Left lung (tissue), 10 donors: ENCODE data around the gene TEKTIP1. TPM values are rescaled to one million over a fixed set of nuclear protein-coding genes. Genes with fewer than 3 reads are reported as not detected.

Source experiments
- ATAC-seq: fragments of 200-7000 bp; cut with Tn5 transposase; one replicate; pipeline ENCODE4 v1.9.1; 2020; ENCODE audit warnings: moderate library complexity
- DNase-seq, 4 donors: peaks; one replicate each; pipeline ENCODE4 v3.0.0-alpha.2; 2013 to 2020
- H3K27ac ChIP-seq, 2 donors: fragments of 200-600 bp; sonication (generic) in 1 of 2; one replicate each; pipeline versions ENCODE4 v1.5.0 to v1.8.0; 2020 to 2021
- H3K27me3 ChIP-seq, 2 donors: fragments of 200-600 bp; sonication (generic) in 1 of 2; one replicate each; pipeline versions ENCODE4 v1.5.0 to v1.8.0; 2020 to 2021
- H3K36me3 ChIP-seq, 2 donors: fragments of 200-600 bp; sonication (generic) in 1 of 2; one replicate each; pipeline versions ENCODE4 v1.5.0 to v1.8.0; 2020 to 2021
- H3K4me1 ChIP-seq, 2 donors: fragments of 200-600 bp; one replicate each; pipeline ENCODE4 v1.8.0; 2021
- H3K4me3 ChIP-seq, 2 donors: fragments of 200-600 bp; sonication (generic) in 1 of 2; one replicate each; pipeline versions ENCODE4 v1.5.0 to v1.8.0; 2020 to 2021; ENCODE audit warnings: mild to moderate bottlenecking in 1 of 2
- H3K9me3 ChIP-seq, 2 donors: fragments of 200-600 bp; sonication (generic) in 1 of 2; one replicate each; pipeline versions ENCODE4 v1.5.0 to v1.8.0; 2020 to 2021
- CTCF ChIP-seq, 2 donors: fragments of 200-600 bp; sonication (generic) in 1 of 2; IDR thresholded peaks; one replicate each; pipeline versions ENCODE4 v1.5.0 to v1.8.0; 2021; ENCODE audit warnings: antibody characterized with exemption in 2 of 2
- intact Hi-C, 2 donors: fragments of 100-400 bp; cut with DNase I; formaldehyde crosslinking; loops; one replicate each; pipeline versions ENCODE4 v1.11.2 to v1.14.2; 2022
- polyA plus RNA-seq, 6 donors: library from polyadenylated mRNA; unstranded; fragments of 120-200 nt; gene quantifications; one replicate each; pipeline ENCODE4 v1.2.1, GENCODE V29; 2013; ENCODE audit not compliant: insufficient read length in 6 of 6
- total RNA-seq, 2 donors: library from RNA; stranded (reverse); fragmentation: NEBNext Ultra II Directional; extraction: Animal tissue kit (Norgen Biotek cat#: 25700); gene quantifications; one replicate each; pipeline ENCODE4 v1.2.1, GENCODE V29; 2021
- donor health status: DM: no; HTN: yes; CAD: no.
- donor health status: DM: no; HTN: no; CAD: no.

TEKTIP1 gene
- total and polyA plus RNA-seq, 8 donors, result 2.8 to 7.5 (median 4.8) TPM

- Histone ChIP-seq H3K27me3 (no peaks in the 10 kb centered on the region), H3K4me1 (peaks cover 0 to 18% of the 10 kb centered on the region in 2 donors), H3K36me3 (peaks cover 0 to 34% of the 10 kb centered on the region in 2 donors), H3K9me3 (no peaks in the 10 kb centered on the region), H3K4me3 (no peak overlapping the region), H3K27ac (no peak overlapping the region)
- ATAC-seq, result no peak
- no peak for DNase-seq
- TF ChIP-seq CTCF (IDR thresholded peaks at IDR 0.05), result no peak
- intact Hi-C loops, result no loop called here
These were observed 22.2 kb upstream of the TEKTIP1 start for GRCh38 chr19:3516675-3517207.

- Histone ChIP-seq H3K9me3 (no peaks in the 10 kb centered on the region), H3K36me3 (peaks cover 0 to 42% of the 10 kb centered on the region in 2 donors), H3K27me3 (no peaks in the 10 kb centered on the region), H3K4me1 (peaks cover 0 to 15% of the 10 kb centered on the region in 2 donors), H3K4me3 (no peak overlapping the region), H3K27ac (no peak overlapping the region)
- ATAC-seq (no peak), DNase-seq (no peak)
- no peak for TF ChIP-seq CTCF (IDR thresholded peaks at IDR 0.05)
- intact Hi-C loops, result no loop called here
These were observed 21.3 kb upstream of the TEKTIP1 start for GRCh38 chr19:3517638-3518037.

GRCh38 chr19:3518255-3518654, 20.7 kb upstream of the TEKTIP1 start:
- Histone ChIP-seq H3K27ac (no peak overlapping the region), H3K36me3 (peaks cover 0 to 48% of the 10 kb centered on the region in 2 donors), H3K4me1 (peaks cover 0 to 15% of the 10 kb centered on the region in 2 donors), H3K9me3 (no peaks in the 10 kb centered on the region), H3K27me3 (no peaks in the 10 kb centered on the region), H3K4me3 (no peak overlapping the region)
- TF ChIP-seq CTCF (IDR thresholded peaks at IDR 0.05), result no peak
- intact Hi-C loops, result no loop called here
- DNase-seq, result no peak
- no peak for ATAC-seq

GRCh38 chr19:3518659-3519058, 20.3 kb upstream of the TEKTIP1 start:
- intact Hi-C loops, result no loop called here

GRCh38 chr19:3519126-3519525, 19.8 kb upstream of the TEKTIP1 start:
- Histone ChIP-seq H3K36me3 (peaks cover 0 to 57% of the 10 kb centered on the region in 2 donors), H3K9me3 (no peaks in the 10 kb centered on the region), H3K4me3 (no peak overlapping the region), H3K27me3 (no peaks in the 10 kb centered on the region), H3K4me1 (peaks cover 0 to 15% of the 10 kb centered on the region in 2 donors), H3K27ac (no peak overlapping the region)
- intact Hi-C loops, result no loop called here
- TF ChIP-seq CTCF (IDR thresholded peaks at IDR 0.05), result no peak
- no peak for ATAC-seq
- DNase-seq, result no peak

More at GRCh38 chr19:3518659-3519058, 20.3 kb upstream of the TEKTIP1 start:
- H3K4me3 ChIP-seq, result no peak overlapping the region
- peaks cover 0 to 15% of the 10 kb centered on the region in 2 donors for H3K4me1 ChIP-seq
- no peak for TF ChIP-seq CTCF (IDR thresholded peaks at IDR 0.05)
- H3K27me3 ChIP-seq, result no peaks in the 10 kb centered on the region
- H3K36me3 ChIP-seq, result peaks cover 0 to 53% of the 10 kb centered on the region in 2 donors
- no peak overlapping the region for H3K27ac ChIP-seq
- ATAC-seq (no peak), DNase-seq (no peak)
- H3K9me3 ChIP-seq, result no peaks in the 10 kb centered on the region
